Lower leg skin (tissue), 3 donors: ENCODE results near the gene FAM118B.

Experiments
- POLR2A ChIP-seq, 2 donors: fragments of 450-650 bp; IDR thresholded peaks; one replicate each; pipeline ENCODE4 v1.6.1; 2016 to 2017; ENCODE audit warnings: antibody characterized with exemption in 2 of 2, mild to moderate bottlenecking in 1 of 2, moderate library complexity in 1 of 2
- TF ChIP-seq, protein P1 (sequence below), 3 donors: fragments of 450-650 bp; IDR thresholded peaks; one replicate each; pipeline ENCODE4 v1.5.1; 2016; ENCODE audit warnings: antibody characterized with exemption in 3 of 3, mild to moderate bottlenecking in 3 of 3, moderate library complexity in 2 of 3

DNA sequence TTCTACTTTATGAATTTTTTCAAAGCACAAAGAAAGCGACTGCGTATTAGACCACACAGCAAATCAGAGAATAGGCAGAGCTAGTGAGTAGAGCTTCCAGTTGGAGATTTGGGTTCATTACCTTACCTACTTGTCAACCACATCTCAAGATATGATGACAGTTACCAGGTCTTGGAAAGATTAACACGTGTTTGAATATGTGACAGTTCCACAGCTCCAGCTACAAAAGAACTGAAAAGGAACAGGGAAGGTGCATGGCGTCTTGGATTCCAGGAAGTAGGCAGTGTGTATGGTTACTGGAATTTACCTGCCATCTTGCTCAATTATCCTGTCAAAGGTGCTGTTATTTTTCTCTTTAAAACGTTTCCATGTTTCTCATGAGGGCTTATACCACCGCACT lies 76.7 kb downstream of the FAM118B start:
- TF ChIP-seq, protein P1, sequence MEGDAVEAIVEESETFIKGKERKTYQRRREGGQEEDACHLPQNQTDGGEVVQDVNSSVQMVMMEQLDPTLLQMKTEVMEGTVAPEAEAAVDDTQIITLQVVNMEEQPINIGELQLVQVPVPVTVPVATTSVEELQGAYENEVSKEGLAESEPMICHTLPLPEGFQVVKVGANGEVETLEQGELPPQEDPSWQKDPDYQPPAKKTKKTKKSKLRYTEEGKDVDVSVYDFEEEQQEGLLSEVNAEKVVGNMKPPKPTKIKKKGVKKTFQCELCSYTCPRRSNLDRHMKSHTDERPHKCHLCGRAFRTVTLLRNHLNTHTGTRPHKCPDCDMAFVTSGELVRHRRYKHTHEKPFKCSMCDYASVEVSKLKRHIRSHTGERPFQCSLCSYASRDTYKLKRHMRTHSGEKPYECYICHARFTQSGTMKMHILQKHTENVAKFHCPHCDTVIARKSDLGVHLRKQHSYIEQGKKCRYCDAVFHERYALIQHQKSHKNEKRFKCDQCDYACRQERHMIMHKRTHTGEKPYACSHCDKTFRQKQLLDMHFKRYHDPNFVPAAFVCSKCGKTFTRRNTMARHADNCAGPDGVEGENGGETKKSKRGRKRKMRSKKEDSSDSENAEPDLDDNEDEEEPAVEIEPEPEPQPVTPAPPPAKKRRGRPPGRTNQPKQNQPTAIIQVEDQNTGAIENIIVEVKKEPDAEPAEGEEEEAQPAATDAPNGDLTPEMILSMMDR (IDR thresholded peaks at IDR 0.05): no peak
- TF ChIP-seq POLR2A (IDR thresholded peaks at IDR 0.05): no peak
